MM.1S (cell line): ENCODE results near the gene TPSD1.

Experiments
- EZH2phosphoT487 ChIP-seq: fragments of 300-600 bp; sonication (generic); IDR thresholded peaks from 2 replicates; pipeline ENCODE4 v1.6.1; 2018; ENCODE audit warnings: antibody characterized with exemption, low read length
- TF ChIP-seq, protein P1 (sequence below): fragments of 300-600 bp; sonication (generic); IDR thresholded peaks from 2 replicates; pipeline ENCODE4 v1.5.1; 2016; ENCODE audit warnings: antibody characterized with exemption, low read length, mixed read lengths

DNA sequence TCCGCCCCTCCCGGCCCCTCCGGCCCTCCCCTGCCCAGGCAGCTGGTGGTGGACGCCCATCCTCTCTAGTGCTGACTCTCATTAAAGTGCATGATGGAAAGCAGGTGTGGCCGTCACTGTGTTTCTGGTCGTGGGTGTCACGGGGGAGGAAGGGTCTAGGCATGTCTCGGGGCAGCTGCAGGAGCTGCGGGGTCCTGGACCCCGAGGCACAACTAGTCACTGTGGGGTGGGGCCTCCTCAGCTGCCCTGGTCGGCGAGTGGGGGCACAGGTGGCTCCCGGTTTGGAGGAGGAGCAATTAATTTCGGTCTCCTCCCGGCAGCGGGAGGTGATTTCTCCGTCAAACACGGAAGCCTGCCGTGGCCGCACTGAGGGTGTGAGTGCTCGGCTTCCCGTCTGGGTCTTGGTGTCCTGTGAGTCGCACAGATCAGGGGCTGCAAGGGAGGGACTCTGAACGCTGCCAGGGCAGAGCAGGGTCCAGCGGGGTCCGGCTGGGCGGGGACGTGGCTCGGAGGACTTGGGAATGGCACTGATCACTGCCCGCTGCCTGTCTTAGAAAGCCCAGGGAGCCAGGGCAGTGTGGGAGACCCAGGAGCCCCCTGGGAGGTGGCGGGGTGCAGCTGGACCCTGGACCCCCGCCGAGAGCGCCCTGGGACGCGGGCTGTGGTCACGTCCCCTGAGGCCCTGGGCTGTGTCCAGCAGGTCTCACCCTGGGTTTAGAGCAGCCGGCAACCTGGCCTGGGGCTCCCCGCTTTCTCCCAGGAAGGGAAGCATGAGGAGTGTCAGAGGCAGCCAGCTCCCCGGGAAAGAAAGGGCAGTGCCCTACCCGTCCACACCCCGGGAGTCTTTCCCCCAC is 3.3 kb downstream of the TPSD1 start:
- TF ChIP-seq, protein P1, sequence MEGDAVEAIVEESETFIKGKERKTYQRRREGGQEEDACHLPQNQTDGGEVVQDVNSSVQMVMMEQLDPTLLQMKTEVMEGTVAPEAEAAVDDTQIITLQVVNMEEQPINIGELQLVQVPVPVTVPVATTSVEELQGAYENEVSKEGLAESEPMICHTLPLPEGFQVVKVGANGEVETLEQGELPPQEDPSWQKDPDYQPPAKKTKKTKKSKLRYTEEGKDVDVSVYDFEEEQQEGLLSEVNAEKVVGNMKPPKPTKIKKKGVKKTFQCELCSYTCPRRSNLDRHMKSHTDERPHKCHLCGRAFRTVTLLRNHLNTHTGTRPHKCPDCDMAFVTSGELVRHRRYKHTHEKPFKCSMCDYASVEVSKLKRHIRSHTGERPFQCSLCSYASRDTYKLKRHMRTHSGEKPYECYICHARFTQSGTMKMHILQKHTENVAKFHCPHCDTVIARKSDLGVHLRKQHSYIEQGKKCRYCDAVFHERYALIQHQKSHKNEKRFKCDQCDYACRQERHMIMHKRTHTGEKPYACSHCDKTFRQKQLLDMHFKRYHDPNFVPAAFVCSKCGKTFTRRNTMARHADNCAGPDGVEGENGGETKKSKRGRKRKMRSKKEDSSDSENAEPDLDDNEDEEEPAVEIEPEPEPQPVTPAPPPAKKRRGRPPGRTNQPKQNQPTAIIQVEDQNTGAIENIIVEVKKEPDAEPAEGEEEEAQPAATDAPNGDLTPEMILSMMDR: no peak
- no peak for TF ChIP-seq EZH2phosphoT487
